DOHH2 (cell line): ENCODE results near the gene SLC8A1.

Experiments
- EZH2phosphoT487 ChIP-seq: fragments of 200-600 bp; sonication (generic); IDR thresholded peaks from 2 replicates; pipeline ENCODE4 v1.6.1; 2017; ENCODE audit warnings: borderline replicate concordance, mild to moderate bottlenecking, antibody characterized with exemption, low read length, moderate library complexity, mixed read lengths
- TF ChIP-seq, protein P1 (sequence below): fragments of 200-600 bp; sonication (generic); IDR thresholded peaks from one replicate; pipeline ENCODE4 v1.5.1; 2014; ENCODE audit warnings: antibody characterized with exemption, mild to moderate bottlenecking, low read depth, low read length; ENCODE audit not compliant: poor library complexity, severe bottlenecking

DNA sequence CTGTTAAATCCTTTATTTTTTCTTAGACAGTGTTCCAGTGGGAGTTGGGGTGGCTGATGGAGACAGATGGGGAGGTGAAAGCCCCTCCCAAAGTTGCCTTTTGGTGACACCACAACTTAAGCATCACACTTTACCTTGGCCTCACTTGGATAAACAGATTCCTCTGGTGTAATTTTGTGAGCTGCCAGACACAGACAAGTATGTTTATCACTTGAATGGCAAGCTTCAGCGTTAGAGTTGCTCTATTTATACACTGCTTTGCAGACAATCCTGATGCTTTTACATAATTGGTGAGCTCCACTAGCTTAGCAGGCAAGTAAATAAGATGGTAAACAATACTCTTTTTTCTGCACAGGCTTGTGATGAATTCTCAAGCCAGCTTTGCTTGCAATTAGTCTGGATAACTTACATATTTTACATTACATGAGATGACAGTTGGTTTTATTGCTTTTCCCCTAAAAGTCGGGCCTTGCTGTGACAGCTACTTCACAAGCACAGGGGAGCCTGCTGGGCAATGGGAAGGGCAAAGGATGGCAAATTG is 226.2 kb downstream of the SLC8A1 start:
- TF ChIP-seq, protein P1, sequence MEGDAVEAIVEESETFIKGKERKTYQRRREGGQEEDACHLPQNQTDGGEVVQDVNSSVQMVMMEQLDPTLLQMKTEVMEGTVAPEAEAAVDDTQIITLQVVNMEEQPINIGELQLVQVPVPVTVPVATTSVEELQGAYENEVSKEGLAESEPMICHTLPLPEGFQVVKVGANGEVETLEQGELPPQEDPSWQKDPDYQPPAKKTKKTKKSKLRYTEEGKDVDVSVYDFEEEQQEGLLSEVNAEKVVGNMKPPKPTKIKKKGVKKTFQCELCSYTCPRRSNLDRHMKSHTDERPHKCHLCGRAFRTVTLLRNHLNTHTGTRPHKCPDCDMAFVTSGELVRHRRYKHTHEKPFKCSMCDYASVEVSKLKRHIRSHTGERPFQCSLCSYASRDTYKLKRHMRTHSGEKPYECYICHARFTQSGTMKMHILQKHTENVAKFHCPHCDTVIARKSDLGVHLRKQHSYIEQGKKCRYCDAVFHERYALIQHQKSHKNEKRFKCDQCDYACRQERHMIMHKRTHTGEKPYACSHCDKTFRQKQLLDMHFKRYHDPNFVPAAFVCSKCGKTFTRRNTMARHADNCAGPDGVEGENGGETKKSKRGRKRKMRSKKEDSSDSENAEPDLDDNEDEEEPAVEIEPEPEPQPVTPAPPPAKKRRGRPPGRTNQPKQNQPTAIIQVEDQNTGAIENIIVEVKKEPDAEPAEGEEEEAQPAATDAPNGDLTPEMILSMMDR = no peak
- no peak for TF ChIP-seq EZH2phosphoT487
